Left ventricle myocardium superior (tissue), 1 donor: ENCODE data around the gene UPK3B. TPM values are rescaled to one million over a fixed set of nuclear protein-coding genes. Genes with fewer than 3 reads are reported as not detected.
"Not testable (repeated sequence)": the region's sequence is repeated elsewhere in the genome, so short reads cannot be mapped to it uniquely, and the experiment has no call there.

Source experiments
- ATAC-seq: fragments of 200-7000 bp; cut with Tn5 transposase; one replicate; pipeline ENCODE4 v1.9.1; 2020; ENCODE audit warnings: mild to moderate bottlenecking, moderate library complexity
- DNase-seq: peaks from one replicate; pipeline ENCODE4 v3.0.0-alpha.2; 2020
- intact Hi-C: fragments of 100-400 bp; cut with micrococcal nuclease; formaldehyde crosslinking; loops from one replicate; pipeline ENCODE4 v1.11.0; 2022
- total RNA-seq: library from RNA; stranded (reverse); fragmentation: NEBNext Ultra II Directional; extraction: Animal tissue kit (Norgen Biotek cat#: 25700); gene quantifications from one replicate; pipeline ENCODE4 v1.2.1, GENCODE V29; 2021
- donor health status: DM: no; HTN: yes; CAD: no; lungs with severe emphysema.

UPK3B gene
- total RNA-seq, 1 donor from 2014 or later: 2.2 TPM

DNA sequence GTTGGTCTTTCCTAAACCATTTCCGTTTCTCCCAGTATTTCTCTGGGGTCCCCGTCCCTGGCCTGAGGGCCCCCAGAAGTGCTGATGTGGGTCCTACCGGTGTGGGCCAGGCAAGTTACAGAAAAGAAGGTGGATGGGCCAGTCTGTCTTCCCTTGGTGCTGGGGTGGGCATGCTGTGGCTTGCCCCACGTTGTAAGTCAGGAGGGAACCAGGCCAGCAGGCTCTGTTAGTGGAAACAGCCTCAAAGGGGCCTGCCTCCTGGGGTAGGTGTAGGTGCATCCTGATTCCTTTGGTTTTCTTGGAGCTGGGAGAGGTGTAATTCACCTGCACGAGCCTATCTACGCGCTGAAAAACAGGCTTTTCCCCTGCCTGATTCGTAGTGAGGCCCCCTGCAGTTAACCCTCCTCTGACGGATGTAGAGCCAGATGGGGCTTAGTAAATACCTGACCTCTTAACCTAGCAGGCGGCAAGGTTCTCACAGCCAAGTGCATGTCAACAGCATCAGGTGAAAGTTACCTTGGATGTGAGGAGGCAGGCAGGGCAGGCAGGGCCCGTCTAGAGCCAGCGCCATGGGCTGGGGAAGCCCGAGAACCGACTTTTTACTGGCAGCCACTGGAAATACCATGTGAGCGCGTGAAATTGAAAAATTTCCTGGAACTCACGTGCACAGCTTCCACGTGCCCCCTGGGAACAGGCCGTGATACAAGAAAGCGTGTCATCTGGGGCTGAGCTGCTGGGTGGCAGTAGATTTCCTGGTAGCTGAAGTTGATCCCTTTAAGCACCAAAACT, 24.3 kb upstream of the UPK3B start:
- ATAC-seq: peak; percentile 82
- DNase-seq, intact Hi-C loops: not testable (repeated sequence)

DNA sequence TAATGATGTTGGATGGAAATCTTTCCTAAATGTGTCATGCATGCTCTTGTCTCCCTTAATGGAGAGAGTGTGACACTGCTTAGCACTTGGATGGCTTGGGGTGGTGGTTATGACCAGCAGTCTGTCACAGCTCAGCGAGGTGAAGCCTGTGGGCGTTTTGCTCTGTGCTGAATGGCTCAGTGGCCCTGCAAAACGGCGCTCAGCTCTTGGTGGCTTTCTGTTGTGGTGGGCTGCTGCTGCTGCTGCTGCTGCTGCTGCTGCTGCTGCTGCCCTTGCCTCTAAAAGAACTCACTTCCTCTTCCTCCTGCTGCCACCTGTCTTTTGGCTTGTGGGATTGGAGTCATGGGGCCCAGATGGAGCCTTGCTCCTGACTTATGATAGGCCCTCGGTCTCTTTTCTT, 23.7 kb upstream of the UPK3B start:
- peak; percentile 48 for ATAC-seq
- intact Hi-C loops, DNase-seq: not testable (repeated sequence)

DNA sequence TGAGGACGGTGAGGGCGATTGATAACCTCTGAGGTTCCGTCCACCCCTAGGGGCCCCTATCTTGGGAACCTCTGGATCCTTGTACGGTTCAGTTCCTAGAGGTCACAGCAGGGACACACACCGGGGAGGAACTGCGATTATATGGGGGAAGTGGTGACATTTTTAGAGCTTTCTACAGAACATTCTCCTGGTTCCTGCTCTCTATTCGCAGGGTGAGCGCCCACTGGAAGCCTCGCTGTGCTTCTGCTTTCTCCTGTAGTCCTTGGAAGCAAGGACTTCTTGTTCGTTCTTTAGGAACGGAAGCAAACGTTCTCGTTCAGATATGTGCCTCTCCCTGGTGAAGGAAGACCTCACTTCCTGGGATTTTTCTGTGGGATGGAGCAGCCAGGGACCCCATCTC, 22.4 kb upstream of the UPK3B start:
- intact Hi-C loops, DNase-seq: not testable (repeated sequence)
- peak; percentile 20 for ATAC-seq

DNA sequence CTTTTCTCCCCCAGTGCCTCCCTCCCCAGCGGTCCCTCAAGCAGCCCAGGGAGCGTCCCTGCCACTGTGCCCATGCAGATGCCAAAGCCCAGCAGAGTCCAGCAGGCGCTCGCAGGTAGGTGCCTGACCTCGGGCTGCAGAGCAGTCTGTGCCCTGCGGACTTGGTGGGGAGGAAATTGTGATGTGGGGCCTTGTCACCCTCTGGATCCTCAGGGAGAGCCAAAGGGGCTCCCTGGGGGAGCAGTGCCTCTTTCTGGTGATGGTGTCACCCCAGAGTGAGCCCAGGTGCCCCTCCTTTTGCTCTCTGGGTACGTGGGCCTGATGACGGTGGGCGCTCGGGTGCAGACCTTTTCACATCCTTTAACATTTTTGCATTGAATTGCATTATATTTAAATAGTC, 18.2 kb upstream of the UPK3B start:
- ATAC-seq, DNase-seq, intact Hi-C loops: not testable (repeated sequence)

DNA sequence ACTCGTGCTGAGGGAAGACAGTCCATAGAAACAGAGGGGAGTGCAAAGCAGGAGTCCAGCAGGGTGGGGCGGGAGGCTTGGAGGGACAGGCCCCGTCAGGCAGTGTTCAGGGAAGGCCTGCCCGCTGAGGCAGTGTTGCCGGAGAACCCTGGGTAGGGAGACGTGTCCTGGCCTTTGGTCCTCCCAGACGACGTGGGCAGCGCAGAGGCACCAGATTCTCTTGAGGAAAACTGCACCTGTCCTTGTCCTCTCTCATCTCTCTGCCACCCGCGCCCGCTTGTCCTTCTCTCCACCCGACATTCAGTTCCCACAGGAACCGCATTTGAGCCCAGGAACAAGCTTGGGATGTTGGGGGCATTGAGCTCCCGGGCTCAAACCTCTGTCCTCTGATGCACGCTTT, 14.6 kb upstream of the UPK3B start:
- intact Hi-C loops: not testable (repeated sequence)

DNA sequence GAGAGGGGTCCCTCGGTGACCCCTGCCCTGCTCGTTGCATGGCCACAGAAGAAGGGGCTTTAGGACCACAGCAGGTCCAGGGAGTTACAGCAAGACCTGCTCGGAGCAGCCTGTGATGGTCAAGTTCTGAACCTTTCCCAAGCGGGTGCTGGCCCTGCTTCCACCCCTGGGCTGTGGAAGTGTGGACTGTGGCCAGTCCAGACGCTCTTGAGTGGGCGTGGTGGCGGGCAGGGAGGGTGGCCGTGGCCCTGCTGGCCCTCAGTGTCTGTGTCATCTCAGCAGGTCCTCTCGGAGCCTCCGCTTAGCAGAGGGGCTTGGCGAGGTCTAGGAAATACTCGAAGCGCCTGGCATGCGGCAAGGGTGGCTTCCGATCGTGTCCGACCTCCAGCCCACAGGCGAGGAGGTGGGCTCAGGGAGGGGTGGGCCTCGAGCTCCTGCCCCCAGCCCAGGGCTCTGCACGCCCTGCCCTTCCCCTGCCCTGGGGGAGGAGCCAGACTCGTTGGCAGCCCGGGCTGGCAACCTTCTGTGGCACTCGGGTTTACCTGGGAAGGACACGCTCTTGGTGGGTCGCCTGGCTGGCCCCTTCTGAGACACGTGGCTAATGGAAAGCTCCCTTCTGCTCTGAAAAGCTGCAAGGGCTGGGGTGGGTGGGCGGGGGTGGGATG, 12.3 kb upstream of the UPK3B start:
- ATAC-seq, intact Hi-C loops, DNase-seq: not testable (repeated sequence)

More for the DNA sequence above, 14.6 kb upstream of the UPK3B start:
- not testable (repeated sequence) for ATAC-seq, DNase-seq

DNA sequence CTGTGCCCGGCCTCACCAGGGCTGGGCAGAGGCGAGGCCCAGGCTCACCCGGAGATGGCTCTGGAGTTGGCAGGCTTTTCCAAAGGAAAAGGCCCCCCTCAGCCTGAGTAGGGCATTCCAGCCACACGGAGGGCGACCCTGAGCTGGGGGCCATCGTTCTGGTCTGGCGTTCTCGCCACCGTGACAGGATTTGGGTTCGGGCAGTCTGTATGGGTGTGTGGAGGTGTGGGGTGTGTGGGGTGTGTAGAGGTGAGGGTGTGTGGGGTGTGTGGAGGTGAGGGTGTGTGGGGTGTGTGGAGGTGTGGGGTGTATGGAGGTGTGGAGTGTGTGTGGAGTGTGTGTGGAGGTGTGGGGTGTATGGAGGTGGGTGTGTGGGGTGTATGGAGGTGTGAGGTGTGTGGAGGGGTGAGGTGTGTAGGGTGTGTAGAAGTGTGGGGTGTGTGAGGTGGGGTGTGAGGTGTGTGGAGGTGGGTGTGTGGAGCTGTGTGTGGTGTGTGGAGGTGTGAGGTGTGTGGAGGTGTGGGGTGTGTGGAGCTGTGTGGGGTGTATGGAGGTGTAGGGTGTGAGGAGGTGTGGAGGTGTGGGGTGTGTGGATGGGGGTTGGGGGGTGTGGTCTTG, 11.7 kb upstream of the UPK3B start:
- intact Hi-C loops, ATAC-seq: not testable (repeated sequence)

DNA sequence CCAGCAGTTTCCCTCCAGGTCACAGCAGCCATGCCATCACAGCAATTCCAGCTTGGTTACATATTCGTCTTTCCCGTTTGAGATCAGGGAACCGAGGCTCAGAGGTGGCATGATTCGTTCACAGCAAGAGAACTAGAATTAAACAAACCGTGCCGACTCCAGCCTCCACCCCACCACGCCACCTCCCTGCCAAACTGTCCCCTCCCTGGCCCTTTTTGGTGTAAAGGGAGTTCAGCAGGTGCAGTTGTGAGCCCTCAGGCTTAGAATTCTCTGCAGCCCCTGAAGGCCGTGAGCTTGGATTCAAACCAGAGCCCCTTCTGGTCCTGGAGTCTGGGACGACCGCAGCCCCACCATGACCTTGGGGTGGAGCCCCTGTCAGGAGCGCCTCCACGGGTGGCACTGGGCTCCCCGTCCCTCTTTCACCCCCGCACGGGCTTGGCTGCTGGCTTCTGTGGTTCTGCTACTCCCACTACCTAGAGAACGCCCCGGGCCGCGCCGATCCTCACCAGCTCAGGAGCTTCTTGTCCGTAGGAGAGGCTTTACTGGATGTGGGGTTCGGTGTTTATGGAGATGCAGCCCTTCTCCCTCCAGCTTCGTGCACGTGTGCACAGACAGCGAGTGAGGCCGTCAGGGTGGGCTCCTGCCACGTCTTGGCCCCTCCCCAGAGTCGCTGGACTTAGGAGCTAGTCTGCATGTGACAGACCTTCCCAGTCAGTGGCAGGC, 11.0 kb upstream of the UPK3B start:
- DNase-seq, intact Hi-C loops, ATAC-seq: not testable (repeated sequence)

More for the DNA sequence above, 11.7 kb upstream of the UPK3B start:
- not testable (repeated sequence) for DNase-seq

DNA sequence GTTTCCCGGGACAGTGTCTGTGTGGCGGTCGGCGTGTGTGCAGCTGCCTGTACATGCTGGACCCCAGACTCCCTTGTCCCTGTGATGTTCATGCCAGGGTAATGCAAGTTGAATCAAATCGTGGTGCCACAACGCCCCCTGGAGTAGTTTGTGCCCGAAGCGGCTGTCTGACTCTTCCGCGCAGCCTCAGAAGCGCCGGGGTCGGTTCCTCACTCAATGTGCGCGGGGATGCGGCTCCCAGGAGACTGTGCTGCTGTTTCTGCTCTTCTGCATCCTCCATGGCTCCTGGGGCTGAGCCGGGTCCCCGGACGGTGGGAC, 10.5 kb upstream of the UPK3B start:
- intact Hi-C loops, DNase-seq: not testable (repeated sequence)
- peak; percentile 49 for ATAC-seq

DNA sequence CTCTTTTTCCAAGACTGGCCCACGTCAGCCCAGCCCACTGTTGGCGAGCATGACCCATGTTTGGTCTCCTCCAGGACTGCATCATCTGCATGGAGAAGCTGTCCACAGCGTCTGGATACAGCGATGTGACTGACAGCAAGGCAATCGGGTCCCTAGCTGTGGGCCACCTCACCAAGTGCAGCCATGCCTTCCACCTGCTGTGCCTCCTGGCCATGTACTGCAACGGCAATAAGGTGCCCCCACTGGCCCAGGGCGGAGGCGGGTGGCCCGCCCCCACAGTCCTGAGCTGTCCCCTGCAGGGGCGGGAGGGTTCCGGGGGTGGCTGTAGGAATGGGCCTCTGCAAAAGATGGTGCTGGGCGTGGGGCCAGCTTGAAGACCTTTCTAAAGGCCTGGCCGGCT, 8.1 kb upstream of the UPK3B start:
- ATAC-seq, intact Hi-C loops, DNase-seq: not testable (repeated sequence)

DNA sequence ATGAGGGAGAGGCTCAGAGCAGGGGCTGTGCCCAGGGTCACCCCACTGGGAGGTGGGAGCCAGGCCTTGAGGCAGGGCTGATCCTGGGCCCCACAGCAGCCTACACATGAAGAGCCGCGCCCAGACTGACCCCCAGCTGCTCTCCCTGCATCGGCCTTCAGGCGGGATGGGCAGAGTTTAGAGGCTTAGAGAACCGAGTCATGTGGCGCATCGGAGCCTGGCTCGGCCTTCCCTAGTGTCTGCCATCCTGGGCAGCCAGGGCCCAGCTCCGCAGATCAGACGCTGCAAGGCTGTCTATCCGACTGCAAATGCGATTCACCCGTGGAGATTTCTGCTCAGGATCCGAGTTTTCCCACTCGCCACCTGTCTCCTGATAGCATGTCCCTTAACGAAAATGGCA, 7.5 kb upstream of the UPK3B start:
- peak; percentile 19 for DNase-seq
- intact Hi-C loops, ATAC-seq: not testable (repeated sequence)

DNA sequence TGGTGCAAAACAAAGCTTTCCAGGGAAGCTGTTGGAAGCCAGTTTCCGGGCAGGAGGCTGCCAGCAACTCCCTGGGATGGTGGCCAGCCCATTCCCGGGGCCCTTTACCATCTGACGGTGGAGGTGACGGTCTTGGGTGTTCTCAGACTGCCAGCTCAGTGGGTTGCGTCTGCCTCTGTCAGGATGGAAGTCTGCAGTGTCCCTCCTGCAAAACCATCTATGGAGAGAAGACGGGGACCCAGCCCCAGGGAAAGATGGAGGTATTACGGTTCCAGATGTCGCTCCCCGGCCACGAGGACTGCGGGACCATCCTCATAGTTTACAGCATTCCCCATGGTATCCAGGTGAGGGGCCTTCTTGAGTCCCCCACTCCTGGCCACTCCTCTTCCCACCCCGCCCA, 7.1 kb upstream of the UPK3B start:
- ATAC-seq, DNase-seq, intact Hi-C loops: not testable (repeated sequence)

DNA sequence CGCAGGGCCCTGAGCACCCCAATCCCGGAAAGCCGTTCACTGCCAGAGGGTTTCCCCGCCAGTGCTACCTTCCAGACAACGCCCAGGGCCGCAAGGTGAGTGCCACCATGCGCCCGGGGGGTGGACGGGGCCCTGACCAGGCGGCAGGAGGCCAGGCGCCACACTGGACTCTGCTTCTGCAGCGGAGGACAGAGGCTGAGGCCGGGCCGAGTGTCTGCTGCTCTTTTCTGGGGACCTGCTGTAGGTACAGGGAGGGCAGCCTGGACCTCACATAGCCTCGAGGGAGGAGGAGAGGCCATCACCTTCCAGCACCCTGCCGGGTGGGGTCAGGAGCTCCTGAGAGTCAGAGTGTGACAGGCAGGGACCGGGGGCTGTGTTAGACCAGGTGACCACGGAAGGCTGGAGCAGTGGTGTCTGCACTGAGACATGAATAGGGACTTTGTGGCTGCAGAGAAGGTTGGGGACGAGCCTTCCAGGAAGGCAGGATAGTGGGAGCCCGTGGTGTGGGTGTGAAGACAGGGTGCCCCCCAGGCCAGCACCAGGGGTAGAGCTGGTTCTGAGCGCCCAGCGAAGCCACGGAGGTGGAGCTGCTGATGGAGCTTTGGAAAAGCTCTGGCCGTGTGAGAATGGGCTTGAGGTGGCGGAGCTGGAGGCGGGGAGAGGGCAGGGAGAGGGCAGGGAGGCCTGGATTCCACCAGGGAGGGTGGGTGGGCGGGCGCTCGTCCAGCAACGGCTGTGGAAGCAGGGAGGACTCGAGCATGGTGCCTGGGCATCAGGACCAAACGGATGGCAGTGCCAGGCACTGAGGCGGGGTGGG, 5.8 kb upstream of the UPK3B start:
- DNase-seq, ATAC-seq, intact Hi-C loops: not testable (repeated sequence)

DNA sequence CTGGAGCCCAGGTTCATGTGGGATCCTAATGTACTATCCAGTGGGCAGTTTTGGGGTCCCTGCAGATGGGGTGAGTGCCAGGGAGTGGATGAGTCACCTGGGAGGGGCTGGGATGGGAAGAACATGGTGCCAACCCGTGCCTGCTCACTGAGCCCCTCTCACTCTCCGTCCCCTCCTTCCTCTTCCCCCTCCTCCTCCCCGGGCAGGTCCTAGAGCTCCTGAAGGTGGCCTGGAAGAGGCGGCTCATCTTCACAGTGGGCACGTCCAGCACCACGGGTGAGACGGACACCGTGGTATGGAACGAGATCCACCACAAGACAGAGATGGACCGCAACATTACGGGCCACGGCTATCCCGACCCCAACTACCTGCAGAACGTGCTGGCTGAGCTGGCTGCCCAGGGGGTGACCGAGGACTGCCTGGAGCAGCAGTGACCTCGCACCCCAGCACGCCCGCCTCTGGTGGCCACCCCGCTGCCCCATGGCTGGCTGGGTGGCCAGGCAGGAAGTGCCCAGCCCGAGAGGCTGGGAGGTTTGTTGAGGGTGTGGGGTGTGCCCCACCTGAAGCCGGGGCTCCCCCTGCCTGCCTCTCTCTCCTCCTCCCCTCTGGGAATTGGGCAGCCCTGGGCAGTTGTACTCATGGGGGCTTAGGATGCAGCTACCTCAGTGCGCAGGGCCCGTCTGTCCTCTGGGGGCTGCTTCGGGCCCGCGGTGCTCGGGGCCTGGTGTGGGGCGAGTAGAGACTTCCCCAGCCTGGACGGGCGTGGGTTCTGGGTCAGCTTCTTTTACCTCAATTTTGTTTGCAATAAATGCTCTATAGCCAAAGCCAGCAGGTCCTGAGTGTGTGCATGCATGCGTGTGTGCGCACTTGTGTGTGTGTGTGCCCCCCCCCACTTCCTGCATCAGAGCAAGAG, 4.9 kb upstream of the UPK3B start:
- no peak for DNase-seq
- no peak for ATAC-seq
- intact Hi-C loops: no loop called here

DNA sequence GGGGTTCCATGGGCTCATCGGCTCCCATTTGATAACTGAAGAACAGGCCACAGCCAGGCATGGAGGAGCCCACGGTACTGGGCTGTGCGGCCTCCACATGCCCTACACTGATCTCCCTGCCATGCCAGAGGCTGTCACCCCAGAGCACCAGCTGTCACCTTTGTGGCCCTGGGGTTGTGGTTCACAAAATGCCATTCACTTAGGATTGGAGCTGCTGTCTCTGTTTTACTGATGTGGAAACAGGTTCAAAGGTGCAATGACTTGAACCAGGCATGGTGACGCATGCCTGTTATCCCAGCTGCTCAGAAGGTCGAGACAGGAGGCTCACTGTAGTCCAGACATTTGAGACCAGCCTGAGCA, 4.3 kb upstream of the UPK3B start:
- intact Hi-C loops: no loop called here
- no peak for DNase-seq
- no peak for ATAC-seq

DNA sequence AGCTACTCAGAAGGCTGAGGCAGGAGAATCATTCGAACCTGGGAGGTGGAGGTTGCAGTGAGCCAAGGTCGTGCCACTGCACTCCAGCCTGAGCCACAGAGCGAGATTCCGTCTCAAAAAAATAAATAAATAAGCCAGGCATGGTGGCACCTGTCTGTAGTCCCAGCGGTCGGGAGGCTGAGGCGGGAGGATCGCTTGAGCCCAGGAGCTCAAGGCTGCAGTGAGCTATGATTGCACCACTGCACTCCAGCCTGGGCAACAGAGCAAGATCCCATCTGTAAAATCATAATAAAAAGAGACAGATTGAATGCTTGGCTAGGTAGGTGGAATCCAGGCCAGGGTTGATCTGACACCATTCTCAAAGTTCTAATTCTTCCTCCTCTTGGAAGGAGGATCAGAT, 3.7 kb upstream of the UPK3B start:
- ATAC-seq, DNase-seq, intact Hi-C loops: not testable (repeated sequence)

DNA sequence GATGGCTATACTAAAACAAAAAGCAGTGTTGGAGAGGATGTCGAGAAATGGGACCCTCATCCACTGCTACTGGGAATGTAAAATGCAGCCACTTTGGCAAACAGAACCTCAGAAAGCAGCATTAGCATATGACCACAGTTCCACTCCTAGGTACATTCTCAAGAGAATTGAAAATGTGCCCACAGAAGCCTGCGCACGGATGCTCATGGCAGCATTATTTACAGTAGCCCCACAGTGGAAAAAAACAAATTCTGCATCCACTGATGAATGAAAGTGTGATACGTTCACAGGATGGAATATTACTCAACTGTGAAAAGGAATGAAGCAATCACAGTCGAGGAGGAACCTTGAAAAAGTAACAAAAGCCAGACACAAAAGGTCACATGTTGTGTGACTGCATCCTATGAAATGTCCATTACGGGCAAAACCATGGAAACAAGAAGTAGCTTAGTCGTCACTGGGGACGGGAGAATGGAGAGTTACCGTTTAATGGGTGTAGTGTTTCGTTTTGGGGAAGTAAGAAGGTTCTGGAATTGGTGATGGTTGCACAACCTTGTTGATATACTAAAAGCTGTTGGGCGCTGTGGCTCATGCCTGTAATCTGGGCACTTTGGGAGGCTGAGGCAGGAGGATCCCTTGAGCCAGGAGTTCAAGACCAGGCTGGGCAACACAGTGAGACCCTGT, 2.5 kb upstream of the UPK3B start:
- intact Hi-C loops: no loop called here
- no peak for DNase-seq

More for the DNA sequence above, 2.5 kb upstream of the UPK3B start:
- ATAC-seq: no peak
